ENCODE data around the gene HOMER2.
"Not testable (repeated sequence)": the region's sequence is repeated elsewhere in the genome, so short reads cannot be mapped to it uniquely, and the experiment has no call there.

Gene HOMER2

GRCh38 chr15:82894971-82895520 is 57.5 kb downstream of the HOMER2 start:
- H4K20me1 ChIP-seq (ENCODE audit: insufficient read depth, low read length, poor library complexity, severe bottlenecking) = no peaks in the 10 kb centered on the region
- H3K9me3 ChIP-seq (ENCODE audit: insufficient read depth, low read depth, low read length) = no peaks in the 10 kb centered on the region
- H3K4me3 ChIP-seq (ENCODE audit: low read length, poor library complexity, severe bottlenecking) = no peak overlapping the region
- no peaks in the 10 kb centered on the region for H3K4me1 ChIP-seq (ENCODE audit: insufficient read depth, low read length, poor library complexity, severe bottlenecking)
- no peak overlapping the region for H3K4me2 ChIP-seq (ENCODE audit: low read depth, low read length, poor library complexity, severe bottlenecking)
- H3F3A ChIP-seq (ENCODE audit: low read depth) = no peaks in the 10 kb centered on the region
- TF ChIP-seq EZH2phosphoT487 (IDR thresholded peaks at IDR 0.05; ENCODE audit: borderline replicate concordance) (no peak), CTCF (conservative IDR thresholded peaks at IDR 0.05; ENCODE audit: low read length) (no peak)
- H3K79me2 ChIP-seq (ENCODE audit: insufficient read depth, low read length) = no peaks in the 10 kb centered on the region
- H2AFZ ChIP-seq (ENCODE audit: low read length) = no peak overlapping the region
- H3K36me3 ChIP-seq (ENCODE audit: insufficient read depth, low read length) = no peaks in the 10 kb centered on the region
- H3K9me2 ChIP-seq (replicated peaks; ENCODE audit: low read depth, low read length) = no peaks in the 10 kb centered on the region
- no peaks in the 10 kb centered on the region for H3K27me3 ChIP-seq (ENCODE audit: insufficient read depth, low read length, poor library complexity, severe bottlenecking)
- no peak overlapping the region for H3K9ac ChIP-seq (ENCODE audit: low read depth, low read length, poor library complexity, severe bottlenecking)

- not testable (repeated sequence) for H4K20me1 ChIP-seq (ENCODE audit: insufficient read depth, low read length, poor library complexity, severe bottlenecking); H3K9me2 ChIP-seq (replicated peaks; ENCODE audit: low read depth, low read length); H3K4me3 ChIP-seq (ENCODE audit: low read length, poor library complexity, severe bottlenecking); H3K27me3 ChIP-seq (ENCODE audit: insufficient read depth, low read length, poor library complexity, severe bottlenecking); H3K79me2 ChIP-seq (ENCODE audit: insufficient read depth, low read length); H3K36me3 ChIP-seq (ENCODE audit: insufficient read depth, low read length); H2AFZ ChIP-seq (ENCODE audit: low read length); H3K4me1 ChIP-seq (ENCODE audit: insufficient read depth, low read length, poor library complexity, severe bottlenecking); H3K9ac ChIP-seq (ENCODE audit: low read depth, low read length, poor library complexity, severe bottlenecking); H3K4me2 ChIP-seq (ENCODE audit: low read depth, low read length, poor library complexity, severe bottlenecking); H3F3A ChIP-seq (ENCODE audit: low read depth); H3K9me3 ChIP-seq (ENCODE audit: insufficient read depth, low read depth, low read length)
Measured at GRCh38 chr15:82893473-82893872, 59.0 kb downstream of the HOMER2 start.

- H3K4me1 ChIP-seq (ENCODE audit: insufficient read depth, low read length, poor library complexity, severe bottlenecking) = no peaks in the 10 kb centered on the region
- no peak for TF ChIP-seq CTCF (conservative IDR thresholded peaks at IDR 0.05; ENCODE audit: low read length)
- TF ChIP-seq EZH2phosphoT487 (IDR thresholded peaks at IDR 0.05; ENCODE audit: borderline replicate concordance) = no peak
- no peaks in the 10 kb centered on the region for H3K36me3 ChIP-seq (ENCODE audit: insufficient read depth, low read length)
Measured at GRCh38 chr15:82892573-82892972, 59.9 kb downstream of the HOMER2 start.

GRCh38 chr15:82890995-82891390 is 61.5 kb downstream of the HOMER2 start:
- no peaks in the 10 kb centered on the region for H4K20me1 ChIP-seq (ENCODE audit: insufficient read depth, low read length, poor library complexity, severe bottlenecking)
- H3K9me3 ChIP-seq (ENCODE audit: insufficient read depth, low read depth, low read length) = no peaks in the 10 kb centered on the region
- TF ChIP-seq EZH2phosphoT487 (IDR thresholded peaks at IDR 0.05; ENCODE audit: borderline replicate concordance) = no peak
- no peak for TF ChIP-seq CTCF (conservative IDR thresholded peaks at IDR 0.05; ENCODE audit: low read length)

More at GRCh38 chr15:82892573-82892972, 59.9 kb downstream of the HOMER2 start:
- no peaks in the 10 kb centered on the region for H3K27me3 ChIP-seq (ENCODE audit: insufficient read depth, low read length, poor library complexity, severe bottlenecking)
- no peak overlapping the region for H3K4me3 ChIP-seq (ENCODE audit: low read length, poor library complexity, severe bottlenecking)
- no peak overlapping the region for H2AFZ ChIP-seq (ENCODE audit: low read length)
- H3K4me2 ChIP-seq (ENCODE audit: low read depth, low read length, poor library complexity, severe bottlenecking) = no peak overlapping the region
- H3F3A ChIP-seq (ENCODE audit: low read depth) = no peaks in the 10 kb centered on the region
- H3K9me2 ChIP-seq (replicated peaks; ENCODE audit: low read depth, low read length) = no peaks in the 10 kb centered on the region
- no peaks in the 10 kb centered on the region for H3K79me2 ChIP-seq (ENCODE audit: insufficient read depth, low read length)
- no peaks in the 10 kb centered on the region for H3K9me3 ChIP-seq (ENCODE audit: insufficient read depth, low read depth, low read length)
- H4K20me1 ChIP-seq (ENCODE audit: insufficient read depth, low read length, poor library complexity, severe bottlenecking) = no peaks in the 10 kb centered on the region
- no peak overlapping the region for H3K9ac ChIP-seq (ENCODE audit: low read depth, low read length, poor library complexity, severe bottlenecking)

More at GRCh38 chr15:82890995-82891390, 61.5 kb downstream of the HOMER2 start:
- no peaks in the 10 kb centered on the region for H3F3A ChIP-seq (ENCODE audit: low read depth)
- H2AFZ ChIP-seq (ENCODE audit: low read length) = no peak overlapping the region
- H3K79me2 ChIP-seq (ENCODE audit: insufficient read depth, low read length) = no peaks in the 10 kb centered on the region
- no peaks in the 10 kb centered on the region for H3K27me3 ChIP-seq (ENCODE audit: insufficient read depth, low read length, poor library complexity, severe bottlenecking)
- no peaks in the 10 kb centered on the region for H3K36me3 ChIP-seq (ENCODE audit: insufficient read depth, low read length)
- no peak overlapping the region for H3K9ac ChIP-seq (ENCODE audit: low read depth, low read length, poor library complexity, severe bottlenecking)
- H3K4me2 ChIP-seq (ENCODE audit: low read depth, low read length, poor library complexity, severe bottlenecking) = no peak overlapping the region
- H3K9me2 ChIP-seq (replicated peaks; ENCODE audit: low read depth, low read length) = no peaks in the 10 kb centered on the region
- H3K4me1 ChIP-seq (ENCODE audit: insufficient read depth, low read length, poor library complexity, severe bottlenecking) = no peaks in the 10 kb centered on the region
- H3K4me3 ChIP-seq (ENCODE audit: low read length, poor library complexity, severe bottlenecking) = no peak overlapping the region

Measured in Loucy (cell line).